NOMO-1 (cell line): ENCODE measurements around the gene BZW1.

Experiments used
- DNase-seq, 2 experiments: peaks; one replicate each; lab custom pipeline; 2025; ENCODE audit not compliant: unreplicated experiment in 2 of 2; lab: John Stamatoyannopoulos, UW

BZW1 gene

GRCh38 chr2:200811333-200812121 is at the start of gene BZW1:
BZW1 (plus strand) TSS chr2:200811910; CDS start chr2:200813218, 1,308 bp downstream.
- DNase-seq = peak; percentile 96

GRCh38 chr2:200762127-200762526 is 49.6 kb upstream of the BZW1 start:
- DNase-seq = no peak

- DNase-seq = no peak
Observed at GRCh38 chr2:200763422-200763821, 48.3 kb upstream of the BZW1 start.

- DNase-seq = no peak
Observed at GRCh38 chr2:200765139-200765951, 46.4 kb upstream of the BZW1 start.

GRCh38 chr2:200765995-200766660 is 45.6 kb upstream of the BZW1 start:
- no peak for DNase-seq

- no peak for DNase-seq
Observed at GRCh38 chr2:200767111-200767885, 44.4 kb upstream of the BZW1 start.

- no peak for DNase-seq
Observed at GRCh38 chr2:200770847-200771246, 40.9 kb upstream of the BZW1 start.

GRCh38 chr2:200772620-200773019 is 39.1 kb upstream of the BZW1 start:
- peak in 1 of 2 experiments; percentile 3 for DNase-seq

GRCh38 chr2:200773083-200773482 is 38.6 kb upstream of the BZW1 start:
- DNase-seq = no peak

- DNase-seq = no peak
Observed at GRCh38 chr2:200774920-200775319, 36.8 kb upstream of the BZW1 start.

- DNase-seq = no peak
Observed at GRCh38 chr2:200777275-200777674, 34.4 kb upstream of the BZW1 start.

GRCh38 chr2:200778038-200778437 is 33.7 kb upstream of the BZW1 start:
- DNase-seq = peak in 1 of 2 experiments; percentile 6

- DNase-seq = no peak
Observed at GRCh38 chr2:200779214-200779613, 32.5 kb upstream of the BZW1 start.

- no peak for DNase-seq
Observed at GRCh38 chr2:200781616-200782015, 30.1 kb upstream of the BZW1 start.

GRCh38 chr2:200782251-200782650 is 29.5 kb upstream of the BZW1 start:
- no peak for DNase-seq

GRCh38 chr2:200784215-200784614 is 27.5 kb upstream of the BZW1 start:
- no peak for DNase-seq

- DNase-seq = no peak
Observed at GRCh38 chr2:200786423-200786822, 25.3 kb upstream of the BZW1 start.

GRCh38 chr2:200786826-200787225 is 24.9 kb upstream of the BZW1 start:
- DNase-seq = no peak

- no peak for DNase-seq
Observed at GRCh38 chr2:200787351-200788120, 24.2 kb upstream of the BZW1 start.
